HepG2 (cell line): ENCODE results near the gene GPN1.

Experiments used
- CEBPB ChIP-seq: IDR thresholded peaks from 2 replicates; pipeline ENCODE4 v1.6.1; 2011; ENCODE audit warnings: low read depth, low read length, improper control_type of control experiment, borderline replicate concordance
- CREB1 ChIP-seq, 2 experiments: fragments of 450-650 bp in 1 of 2; IDR thresholded peaks; 2 replicates each; pipeline ENCODE4 v1.6.1; 2016 to 2017; ENCODE audit warnings: control low read depth in 1 of 2, mild to moderate bottlenecking in 1 of 2, missing compliant biosample characterization in 1 of 2, missing genetic modification characterization in 1 of 2
- KDM5A ChIP-seq: fragments of 200-600 bp; sonication (generic); IDR thresholded peaks from 2 replicates; pipeline ENCODE4 v1.7.0; 2018; ENCODE audit warnings: antibody characterized with exemption, mild to moderate bottlenecking, low read length, borderline replicate concordance
- MTA3 ChIP-seq: sonication (generic); formaldehyde crosslinking; IDR thresholded peaks from 2 replicates; pipeline ENCODE4 v1.4.0; 2020; ENCODE audit warnings: missing genetic modification reagents
- RBFOX2 ChIP-seq: fragments of 200-400 bp; formaldehyde crosslinking; IDR thresholded peaks from 2 replicates; pipeline ENCODE4 v1.6.1; 2017; ENCODE audit warnings: low read depth, mild to moderate bottlenecking, low read length
- TRIM24 ChIP-seq: sonication (generic); formaldehyde crosslinking; IDR thresholded peaks from 2 replicates; pipeline ENCODE4 v1.8.0; 2022; ENCODE audit warnings: mild to moderate bottlenecking, missing genetic modification reagents
- ZNF10 ChIP-seq: sonication (generic); formaldehyde crosslinking; IDR thresholded peaks from 2 replicates; pipeline ENCODE4 v1.4.0; 2020; ENCODE audit warnings: mild to moderate bottlenecking, low read depth, missing genetic modification reagents, borderline replicate concordance
- ZNF766 ChIP-seq: sonication (generic); formaldehyde crosslinking; IDR thresholded peaks from 2 replicates; pipeline ENCODE4 v1.5.0; 2020; ENCODE audit warnings: missing genetic modification reagents, borderline replicate concordance
- TF ChIP-seq, protein P1 (sequence below): sonication (generic); formaldehyde crosslinking; conservative IDR thresholded peaks from 2 replicates; pipeline ENCODE4 v1.5.0; 2020; ENCODE audit warnings: missing genetic modification reagents
- TF ChIP-seq, protein P2 (sequence below): sonication (generic); formaldehyde crosslinking; conservative IDR thresholded peaks from 2 replicates; pipeline ENCODE4 v1.4.0; 2020; ENCODE audit warnings: missing genetic modification reagents

GRCh38 chr2:27689424-27689823 is 60.6 kb downstream of the GPN1 start:
- TF ChIP-seq ZNF766 (no peak), MTA3 (CRISPR knock-in tag) (no peak), RBFOX2 (no peak), ZNF10 (CRISPR knock-in tag) (no peak), CREB1 (IDR thresholded peaks at IDR 0.05) (no peak), CREB1 (CRISPR knock-in tag; IDR thresholded peaks at IDR 0.05) (no peak), KDM5A (no peak), TRIM24 (CRISPR knock-in tag) (no peak), CEBPB (no peak)
- TF ChIP-seq, protein P1, sequence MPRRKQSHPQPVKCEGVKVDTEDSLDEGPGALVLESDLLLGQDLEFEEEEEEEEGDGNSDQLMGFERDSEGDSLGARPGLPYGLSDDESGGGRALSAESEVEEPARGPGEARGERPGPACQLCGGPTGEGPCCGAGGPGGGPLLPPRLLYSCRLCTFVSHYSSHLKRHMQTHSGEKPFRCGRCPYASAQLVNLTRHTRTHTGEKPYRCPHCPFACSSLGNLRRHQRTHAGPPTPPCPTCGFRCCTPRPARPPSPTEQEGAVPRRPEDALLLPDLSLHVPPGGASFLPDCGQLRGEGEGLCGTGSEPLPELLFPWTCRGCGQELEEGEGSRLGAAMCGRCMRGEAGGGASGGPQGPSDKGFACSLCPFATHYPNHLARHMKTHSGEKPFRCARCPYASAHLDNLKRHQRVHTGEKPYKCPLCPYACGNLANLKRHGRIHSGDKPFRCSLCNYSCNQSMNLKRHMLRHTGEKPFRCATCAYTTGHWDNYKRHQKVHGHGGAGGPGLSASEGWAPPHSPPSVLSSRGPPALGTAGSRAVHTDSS = no peak
- TF ChIP-seq, protein P2, sequence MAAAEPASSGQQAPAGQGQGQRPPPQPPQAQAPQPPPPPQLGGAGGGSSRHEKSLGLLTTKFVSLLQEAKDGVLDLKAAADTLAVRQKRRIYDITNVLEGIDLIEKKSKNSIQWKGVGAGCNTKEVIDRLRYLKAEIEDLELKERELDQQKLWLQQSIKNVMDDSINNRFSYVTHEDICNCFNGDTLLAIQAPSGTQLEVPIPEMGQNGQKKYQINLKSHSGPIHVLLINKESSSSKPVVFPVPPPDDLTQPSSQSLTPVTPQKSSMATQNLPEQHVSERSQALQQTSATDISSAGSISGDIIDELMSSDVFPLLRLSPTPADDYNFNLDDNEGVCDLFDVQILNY (CRISPR knock-in tag) = no peak
